ENCODE measurements around the gene CEACAM7.

CEACAM7 gene

GRCh38 chr19:41649827-41650226, 38.2 kb downstream of the CEACAM7 start:
- DNase-seq: no peak

DNA sequence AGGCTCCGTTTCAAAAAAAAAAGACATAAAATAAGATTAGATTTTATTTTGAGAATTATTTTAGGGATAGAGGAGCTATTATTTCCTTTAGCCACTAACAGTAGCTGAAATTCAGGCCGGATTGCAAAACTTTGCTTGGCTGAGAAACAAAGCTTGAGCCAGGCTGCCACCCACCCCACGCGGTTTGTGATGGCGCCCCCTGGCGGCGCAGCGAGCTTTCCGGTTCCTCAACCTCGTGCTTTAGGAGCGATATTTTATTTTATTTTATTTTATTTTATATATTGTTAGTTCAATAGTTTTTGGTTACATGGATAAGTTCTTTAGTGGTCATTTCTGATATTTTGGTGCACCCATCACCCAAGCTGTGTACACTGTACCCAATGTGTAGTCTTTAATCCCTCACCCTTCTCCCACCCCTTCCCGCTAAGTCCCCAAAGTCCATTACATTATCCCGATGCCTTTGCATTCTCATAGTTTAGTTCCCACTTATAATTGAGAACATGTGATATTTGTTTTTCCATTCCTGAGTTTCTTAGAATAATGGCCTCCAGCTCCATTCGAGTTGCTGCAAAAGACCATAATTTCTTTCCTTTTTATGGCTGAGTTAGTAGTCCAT, 41.4 kb downstream of the CEACAM7 start:
- DNase-seq: no peak

DNA sequence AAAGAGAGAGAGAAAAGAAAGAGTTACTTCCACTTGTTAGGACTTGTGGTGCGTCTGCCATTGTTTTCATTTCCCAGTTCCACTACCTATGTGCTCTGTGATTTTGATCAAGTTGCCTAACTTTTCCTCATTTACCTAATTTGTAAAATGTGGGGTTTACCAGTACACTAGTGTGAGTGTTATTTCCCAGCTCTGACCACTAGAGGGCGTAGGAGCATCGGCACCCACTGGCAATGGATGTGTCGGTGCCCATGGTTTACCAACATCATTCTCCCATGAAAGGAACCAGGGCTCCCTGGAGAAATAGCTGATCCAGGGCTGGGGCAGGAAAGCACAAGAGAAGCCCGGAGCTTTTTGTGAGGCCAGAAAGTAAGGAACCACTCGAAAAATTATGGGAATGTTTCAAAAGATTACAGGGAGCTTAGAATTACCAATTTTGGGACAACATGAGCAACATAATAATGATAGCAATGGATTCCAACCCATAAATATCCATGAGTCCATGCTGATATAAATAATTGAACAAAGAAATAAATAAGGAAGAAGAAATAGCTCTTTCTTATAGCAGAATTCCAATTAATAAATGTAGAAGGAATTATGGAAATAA, 46.1 kb downstream of the CEACAM7 start:
- no peak for DNase-seq

- DNase-seq: no peak
Observed at GRCh38 chr19:41638641-41639081, 49.4 kb downstream of the CEACAM7 start.

- no peak for DNase-seq
Observed at GRCh38 chr19:41637484-41637883, 50.6 kb downstream of the CEACAM7 start.

DNA sequence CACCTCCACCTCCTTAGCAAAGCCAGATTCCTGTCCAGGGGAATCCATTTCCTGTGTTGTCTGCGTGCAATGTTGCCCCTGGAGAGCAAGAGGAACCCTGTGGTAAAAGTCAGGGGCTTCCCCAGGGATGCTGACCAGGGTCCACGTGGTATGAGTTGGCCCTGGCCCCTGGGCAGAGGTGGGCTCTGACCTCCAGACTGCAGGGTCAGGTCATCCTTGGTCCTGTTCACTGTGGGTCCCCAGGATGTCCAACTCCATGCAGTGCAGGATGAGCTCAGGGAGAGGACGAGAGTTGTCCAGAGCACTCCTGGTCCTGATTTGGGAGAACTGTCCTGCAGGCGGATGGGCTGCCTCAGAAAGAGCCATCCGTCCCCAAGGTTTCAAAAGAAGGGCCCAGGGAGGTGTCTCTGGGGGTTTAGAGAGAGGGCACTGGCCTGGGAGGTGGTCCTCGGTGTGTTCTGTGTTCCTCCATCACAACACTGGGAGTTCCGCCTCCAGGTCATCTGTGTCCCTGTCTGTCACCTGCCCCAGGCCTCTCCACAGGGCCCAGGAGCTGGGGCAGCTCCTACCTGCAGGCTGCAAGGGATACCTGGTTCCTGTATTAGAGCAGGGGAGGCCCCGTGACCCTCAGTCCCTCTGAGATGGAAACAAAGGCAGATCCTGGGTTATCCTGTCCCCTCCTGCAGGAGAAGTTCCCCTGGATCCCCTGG, 59.9 kb downstream of the CEACAM7 start:
- DNase-seq: no peak

DNA sequence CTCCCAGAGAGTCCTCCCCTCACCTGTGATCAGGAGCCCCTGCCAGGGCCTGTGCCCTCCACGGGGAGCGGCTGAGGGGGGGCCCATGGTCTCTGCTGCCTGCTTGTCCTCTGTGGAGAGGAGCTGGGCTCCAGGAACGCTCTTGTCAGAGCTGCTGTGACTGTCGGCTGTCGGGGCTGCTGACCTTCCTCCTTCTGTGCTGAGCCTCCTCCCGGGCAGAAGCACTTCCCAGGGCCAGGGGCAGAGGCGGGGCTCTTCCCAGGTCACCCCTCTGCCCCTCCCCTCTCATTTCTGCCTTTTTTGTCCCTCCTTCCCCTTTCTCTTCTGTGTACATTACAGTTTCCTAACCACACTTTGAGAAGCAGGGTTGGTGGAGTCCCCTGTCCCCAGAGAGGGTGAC, 61.2 kb downstream of the CEACAM7 start, which contains the start of gene CEACAM4:
Gene CEACAM4 (minus strand): TSS at position 198 of the 400 bp plus-strand sequence. CDS start 111 bp downstream, at position 87.
- DNase-seq: no peak

- DNase-seq: no peak
Observed at GRCh38 chr19:41626278-41626677, 61.8 kb downstream of the CEACAM7 start.

DNA sequence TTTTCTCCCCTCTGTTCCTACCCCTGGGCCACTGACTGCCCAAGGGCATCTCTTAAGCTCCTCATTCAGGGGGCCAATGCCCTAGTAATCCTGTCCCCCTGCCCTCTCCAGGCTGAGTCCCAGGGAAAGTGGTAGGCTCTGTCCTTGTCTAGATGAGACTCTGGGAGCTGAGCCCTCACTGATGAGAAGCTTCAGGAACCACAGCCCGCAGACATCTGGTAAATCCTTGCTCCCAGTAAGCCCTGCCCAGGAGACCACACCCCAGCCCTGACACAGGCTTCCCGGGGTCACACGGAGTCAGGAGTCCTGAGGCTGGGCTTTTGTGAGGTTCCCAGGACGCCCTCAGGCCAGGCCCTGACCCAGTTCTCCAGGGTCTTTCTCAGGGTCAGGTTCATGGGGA, 63.1 kb downstream of the CEACAM7 start:
- DNase-seq: no peak

GRCh38 chr19:41624515-41624914, 63.6 kb downstream of the CEACAM7 start:
- DNase-seq: no peak

- DNase-seq: no peak
Observed at GRCh38 chr19:41623360-41623759, 64.7 kb downstream of the CEACAM7 start.

All from right forelimb (tissue), 1 donor.